ENCODE measurements around the gene LRRC2.

DNA sequence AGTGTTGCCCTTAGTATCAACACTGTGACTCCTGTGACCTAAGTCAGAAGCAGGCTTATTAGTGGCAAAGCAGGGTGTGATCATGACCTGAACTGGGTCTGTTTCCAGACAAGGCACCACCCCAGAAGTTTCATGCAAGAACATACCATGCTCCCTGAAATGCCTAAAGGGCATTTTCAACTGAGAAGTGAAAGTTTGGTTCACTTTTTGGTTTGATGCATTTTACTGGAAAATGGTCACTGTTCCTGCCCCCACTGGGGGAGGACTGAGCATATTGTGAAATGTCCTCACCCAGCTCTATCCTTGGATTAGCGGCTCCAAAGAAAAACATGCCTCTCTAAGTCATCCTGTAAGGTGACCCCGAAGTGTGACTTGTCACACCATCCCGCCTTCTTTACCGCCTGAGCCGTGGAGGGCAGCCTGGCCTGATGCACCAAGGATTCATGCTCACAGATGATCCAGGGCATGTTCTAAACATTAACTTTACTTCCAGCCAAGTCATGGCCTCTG, 43.2 kb upstream of the LRRC2 start:
- TF ChIP-seq, protein P1, sequence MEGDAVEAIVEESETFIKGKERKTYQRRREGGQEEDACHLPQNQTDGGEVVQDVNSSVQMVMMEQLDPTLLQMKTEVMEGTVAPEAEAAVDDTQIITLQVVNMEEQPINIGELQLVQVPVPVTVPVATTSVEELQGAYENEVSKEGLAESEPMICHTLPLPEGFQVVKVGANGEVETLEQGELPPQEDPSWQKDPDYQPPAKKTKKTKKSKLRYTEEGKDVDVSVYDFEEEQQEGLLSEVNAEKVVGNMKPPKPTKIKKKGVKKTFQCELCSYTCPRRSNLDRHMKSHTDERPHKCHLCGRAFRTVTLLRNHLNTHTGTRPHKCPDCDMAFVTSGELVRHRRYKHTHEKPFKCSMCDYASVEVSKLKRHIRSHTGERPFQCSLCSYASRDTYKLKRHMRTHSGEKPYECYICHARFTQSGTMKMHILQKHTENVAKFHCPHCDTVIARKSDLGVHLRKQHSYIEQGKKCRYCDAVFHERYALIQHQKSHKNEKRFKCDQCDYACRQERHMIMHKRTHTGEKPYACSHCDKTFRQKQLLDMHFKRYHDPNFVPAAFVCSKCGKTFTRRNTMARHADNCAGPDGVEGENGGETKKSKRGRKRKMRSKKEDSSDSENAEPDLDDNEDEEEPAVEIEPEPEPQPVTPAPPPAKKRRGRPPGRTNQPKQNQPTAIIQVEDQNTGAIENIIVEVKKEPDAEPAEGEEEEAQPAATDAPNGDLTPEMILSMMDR (IDR thresholded peaks at IDR 0.05; ENCODE audit: borderline replicate concordance, extremely low read depth, low read length, poor library complexity, severe bottlenecking), result no peak
- TF ChIP-seq EZH2 (IDR thresholded peaks at IDR 0.05; ENCODE audit: borderline replicate concordance, low read depth, low read length, severe bottlenecking), result no peak

All from DND-41 (cell line).